Uterus (tissue), 4 donors: ENCODE measurements around the gene GLOD4. TPM values are rescaled to one million over a fixed set of nuclear protein-coding genes. Genes with fewer than 3 reads are reported as not detected.

Experiments used
- DNase-seq, 2 donors: peaks; one replicate each; pipeline ENCODE4 v3.0.0-alpha.2; 2019 to 2020
- H3K27ac ChIP-seq, 2 donors: fragments of 200-600 bp; sonication (generic); 1 replicate in 1 of 2; 2 replicates in 1 of 2; pipeline ENCODE4 v1.5.1; 2016 to 2018
- H3K27me3 ChIP-seq, 2 donors: fragments of 200-600 bp; sonication (generic); one replicate each; pipeline ENCODE4 v1.5.1; 2018 to 2019; ENCODE audit warnings: control low read depth in 1 of 2
- H3K36me3 ChIP-seq, 2 donors: fragments of 200-600 bp; sonication (generic); one replicate each; pipeline ENCODE4 v1.5.1; 2019; ENCODE audit warnings: control low read depth in 1 of 2
- H3K4me1 ChIP-seq, 2 donors: fragments of 200-600 bp; sonication (generic); one replicate each; pipeline ENCODE4 v1.5.1; 2018 to 2019; ENCODE audit warnings: control low read depth in 1 of 2
- H3K4me3 ChIP-seq, 2 donors: fragments of 200-600 bp; sonication (generic); 1 replicate in 1 of 2; 2 replicates in 1 of 2; pipeline ENCODE4 v1.5.1; 2018 to 2019; ENCODE audit warnings: mild to moderate bottlenecking in 1 of 2
- H3K9me3 ChIP-seq, 2 donors: fragments of 200-600 bp; sonication (generic); one replicate each; pipeline ENCODE4 v1.5.1; 2019; ENCODE audit warnings: control low read depth in 1 of 2
- CTCF ChIP-seq, 4 experiments: fragments of 200-600 bp in 2 of 4; fragments of 450-650 bp in 2 of 4; sonication (generic) in 2 of 4; IDR thresholded peaks; one replicate each; pipeline ENCODE4 v1.5.1; 2016 to 2019; ENCODE audit warnings: antibody characterized with exemption in 4 of 4, mild to moderate bottlenecking in 2 of 4, moderate library complexity in 1 of 4
- POLR2A ChIP-seq, 2 donors: fragments of 450-650 bp; IDR thresholded peaks; one replicate each; pipeline ENCODE4 v1.6.1; 2016; ENCODE audit warnings: antibody characterized with exemption in 2 of 2, mild to moderate bottlenecking in 1 of 2, moderate library complexity in 1 of 2
- intact Hi-C: fragments of 100-400 bp; cut with DNase I; formaldehyde crosslinking; loops from one replicate; pipeline ENCODE4 v1.15.1; 2023; ENCODE audit warnings: low total_unique reads
- total RNA-seq, 4 donors: library from RNA; depleted of rRNA in 3 of 4; stranded (reverse); fragments of >200 nt in 3 of 4; gene quantifications; one replicate each; pipeline versions ENCODE4 v1.1.0 to v1.2.4, GENCODE V29; 2014 to 2023
- donor health status: DM: yes; HTN: yes; CAD: no.

Gene GLOD4
- total RNA-seq, 4 donors from 2014 or later = 16.4 to 77.4 (median 35.8) TPM

DNA sequence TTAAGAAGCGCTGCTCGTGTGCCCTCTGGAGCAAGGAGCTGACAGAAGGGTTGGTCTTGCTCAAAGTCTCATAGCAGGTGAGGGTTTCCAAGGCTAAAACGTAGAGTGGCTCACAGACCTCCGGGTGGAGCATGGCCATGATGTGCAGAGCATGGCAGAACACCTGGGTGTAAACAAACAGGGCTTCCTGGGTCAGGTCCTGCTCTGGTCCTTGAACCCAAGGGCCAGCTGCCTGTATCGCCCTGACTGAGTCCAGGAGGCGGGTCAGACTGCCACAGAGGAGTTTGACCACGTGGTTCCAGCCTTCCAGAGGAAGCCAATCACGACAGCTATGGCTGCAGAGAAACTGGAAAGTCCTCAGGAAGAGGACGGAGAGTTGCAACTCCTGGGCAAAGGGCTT is 37.1 kb downstream of the GLOD4 start:
- H3K36me3 ChIP-seq = no peaks in the 10 kb centered on the region

DNA sequence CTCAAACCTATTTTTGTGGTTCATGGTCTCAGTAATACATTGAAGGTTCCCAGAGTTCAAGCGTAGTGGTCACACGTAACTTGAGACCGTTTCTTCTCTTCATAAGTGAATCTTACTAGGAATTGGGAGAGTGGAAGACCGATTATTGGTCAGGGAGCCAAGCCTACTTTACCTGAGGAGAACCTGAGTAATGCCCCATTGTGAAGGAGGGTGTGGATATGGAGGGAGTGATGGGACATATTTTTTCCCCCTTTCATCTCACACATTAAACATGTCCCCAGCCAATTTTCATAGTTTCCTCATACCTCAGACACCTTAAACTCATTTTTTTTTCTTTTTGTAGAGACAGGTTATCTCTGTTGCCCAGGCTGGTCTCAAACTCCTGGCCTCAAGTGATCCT is 38.9 kb downstream of the GLOD4 start:
- Histone ChIP-seq H3K4me3 (no peak overlapping the region), H3K27ac (no peak overlapping the region), H3K27me3 (no peaks in the 10 kb centered on the region), H3K4me1 (no peaks in the 10 kb centered on the region), H3K36me3 (no peaks in the 10 kb centered on the region), H3K9me3 (no peaks in the 10 kb centered on the region)
- intact Hi-C loops = no loop called here
- no peak for DNase-seq
- TF ChIP-seq POLR2A (IDR thresholded peaks at IDR 0.05) (no peak), CTCF (IDR thresholded peaks at IDR 0.05) (no peak)

More for the DNA sequence above, 37.1 kb downstream of the GLOD4 start:
- intact Hi-C loops = no loop called here
- Histone ChIP-seq H3K27ac (no peak overlapping the region), H3K4me1 (no peaks in the 10 kb centered on the region), H3K9me3 (no peaks in the 10 kb centered on the region), H3K4me3 (no peak overlapping the region), H3K27me3 (no peaks in the 10 kb centered on the region)
- no peak for TF ChIP-seq CTCF (IDR thresholded peaks at IDR 0.05)
- TF ChIP-seq POLR2A (IDR thresholded peaks at IDR 0.05) = no peak
- no peak for DNase-seq

DNA sequence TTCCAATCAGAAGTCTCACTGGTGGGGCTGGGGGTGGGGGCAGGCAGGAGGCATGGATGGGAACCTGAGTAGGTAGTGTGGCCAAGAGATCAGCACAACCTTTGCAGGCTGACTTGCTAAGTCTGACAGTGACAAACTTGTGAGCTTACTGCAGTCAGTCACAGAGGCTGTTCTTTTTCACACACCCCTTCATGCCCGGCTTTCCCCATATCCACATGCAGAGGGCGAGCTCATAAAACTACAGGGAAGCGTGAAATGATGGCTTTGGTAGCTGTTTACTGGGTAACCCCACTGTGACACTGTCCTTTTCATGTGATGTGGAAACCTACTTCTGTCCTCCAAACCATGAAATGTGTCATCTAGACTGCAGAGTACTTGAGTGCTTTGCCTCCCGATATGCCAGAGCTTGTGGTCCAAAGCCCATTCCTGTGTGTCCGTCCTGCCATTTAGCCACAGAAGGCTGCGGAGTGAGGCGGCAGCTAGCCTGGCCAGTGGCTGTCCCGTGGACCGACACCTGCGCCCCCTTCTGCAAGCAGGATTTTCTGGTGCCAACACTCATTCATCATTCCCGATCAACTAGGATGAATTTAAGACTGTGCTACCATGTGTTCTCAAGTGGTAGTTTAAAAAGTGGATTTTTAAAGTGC is 39.8 kb downstream of the GLOD4 start:
- H3K27me3 ChIP-seq = no peaks in the 10 kb centered on the region
- no peak for TF ChIP-seq CTCF (IDR thresholded peaks at IDR 0.05)
- no peaks in the 10 kb centered on the region for H3K9me3 ChIP-seq
- intact Hi-C loops = no loop called here
- no peak overlapping the region for H3K27ac ChIP-seq
- no peak for DNase-seq
- no peaks in the 10 kb centered on the region for H3K36me3 ChIP-seq
- H3K4me1 ChIP-seq = no peaks in the 10 kb centered on the region
- no peak overlapping the region for H3K4me3 ChIP-seq

DNA sequence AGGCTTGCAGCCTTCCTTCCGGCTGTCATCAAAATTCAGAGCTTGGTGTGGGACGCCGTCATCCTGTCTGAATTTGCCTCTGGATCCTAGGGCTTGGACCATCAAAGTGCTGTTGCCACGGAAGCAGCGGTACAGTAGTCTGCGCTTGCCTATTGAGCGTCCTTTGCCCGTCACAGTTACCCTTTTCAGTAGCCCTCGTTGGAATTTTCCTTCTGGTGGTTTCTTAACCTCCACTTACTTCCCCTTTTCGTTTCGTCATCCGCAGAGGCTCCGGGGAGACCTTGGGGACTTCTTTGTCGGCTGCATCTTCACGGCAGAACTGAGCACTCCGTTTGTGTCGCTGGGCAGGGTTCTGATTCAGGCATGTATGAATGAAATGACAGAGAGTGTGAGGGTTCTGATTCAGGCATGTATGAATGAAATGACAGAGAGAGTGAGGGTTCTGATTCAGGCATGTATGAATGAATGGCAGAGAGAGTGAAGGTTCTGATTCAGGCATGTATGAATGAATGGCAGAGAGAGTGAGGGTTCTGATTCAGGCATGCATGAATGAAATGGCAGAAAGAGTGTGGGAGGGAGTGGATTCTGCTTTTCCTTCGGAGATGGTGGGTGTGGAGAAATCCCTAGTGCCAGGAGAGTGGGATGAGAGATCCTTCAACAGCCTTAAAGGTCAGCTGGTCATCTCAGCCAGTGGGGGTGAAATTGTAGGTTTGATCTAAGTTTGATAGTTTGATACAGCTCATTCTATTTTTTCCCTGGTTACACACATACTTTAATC is 41.7 kb downstream of the GLOD4 start:
- intact Hi-C loops = no loop called here
- Histone ChIP-seq H3K4me3 (no peak overlapping the region), H3K4me1 (no peaks in the 10 kb centered on the region), H3K36me3 (no peaks in the 10 kb centered on the region), H3K9me3 (no peaks in the 10 kb centered on the region), H3K27ac (no peak overlapping the region), H3K27me3 (no peaks in the 10 kb centered on the region)
- TF ChIP-seq POLR2A (IDR thresholded peaks at IDR 0.05) (no peak), CTCF (IDR thresholded peaks at IDR 0.05) (no peak)
- DNase-seq = no peak

GRCh38 chr17:737561-738113 is 44.4 kb downstream of the GLOD4 start:
- DNase-seq = no peak
- no peak overlapping the region for H3K27ac ChIP-seq
- H3K36me3 ChIP-seq = no peaks in the 10 kb centered on the region
- no peak overlapping the region for H3K4me3 ChIP-seq
- H3K9me3 ChIP-seq = no peaks in the 10 kb centered on the region
- intact Hi-C loops = no loop called here
- no peaks in the 10 kb centered on the region for H3K27me3 ChIP-seq
- TF ChIP-seq POLR2A (IDR thresholded peaks at IDR 0.05) = no peak
- no peak for TF ChIP-seq CTCF (IDR thresholded peaks at IDR 0.05)
- no peaks in the 10 kb centered on the region for H3K4me1 ChIP-seq
